ENCODE results near the gene ADAMTSL1.

ADAMTSL1 gene

DNA sequence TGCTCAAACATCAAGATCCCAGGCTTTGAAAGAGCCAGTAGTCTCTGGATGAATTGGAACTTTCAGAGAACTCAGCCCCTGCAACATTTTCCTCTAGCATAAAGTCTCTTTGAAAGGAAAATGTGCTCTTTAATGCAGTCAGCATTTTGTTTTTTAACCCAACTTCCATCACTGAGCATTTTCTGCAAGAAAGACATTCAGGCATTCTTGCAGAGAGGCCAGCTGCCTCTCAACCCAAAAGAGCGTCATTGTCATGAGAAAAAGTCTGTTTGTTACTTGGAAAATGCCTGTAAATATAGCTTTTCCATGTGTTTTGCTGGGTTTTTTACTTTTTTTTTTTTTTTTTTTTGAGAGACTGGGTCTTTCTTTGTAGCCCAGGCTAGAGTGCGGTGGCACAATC lies 225.0 kb downstream of the ADAMTSL1 start:
- no peak for DNase-seq (ENCODE audit: low spot score)

DNA sequence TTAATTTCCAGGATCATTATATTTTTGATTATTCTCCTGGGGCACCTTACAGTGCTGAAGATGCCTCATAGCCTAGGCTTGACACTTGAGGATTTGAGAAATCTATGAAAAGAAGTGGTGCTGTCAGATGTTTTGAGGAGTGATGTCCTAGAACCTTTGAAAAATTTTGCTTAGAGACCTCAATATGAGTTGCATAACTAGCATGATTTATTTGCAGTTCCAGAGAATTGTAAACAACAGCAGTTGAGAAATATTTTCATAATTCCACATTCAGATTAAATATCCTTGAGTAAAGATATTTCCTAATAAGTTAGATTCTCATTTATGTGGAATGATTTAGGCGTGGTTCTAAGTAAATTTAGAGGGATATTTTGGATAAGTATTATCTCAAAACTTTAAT lies 225.8 kb downstream of the ADAMTSL1 start:
- DNase-seq (ENCODE audit: low spot score): no peak

DNA sequence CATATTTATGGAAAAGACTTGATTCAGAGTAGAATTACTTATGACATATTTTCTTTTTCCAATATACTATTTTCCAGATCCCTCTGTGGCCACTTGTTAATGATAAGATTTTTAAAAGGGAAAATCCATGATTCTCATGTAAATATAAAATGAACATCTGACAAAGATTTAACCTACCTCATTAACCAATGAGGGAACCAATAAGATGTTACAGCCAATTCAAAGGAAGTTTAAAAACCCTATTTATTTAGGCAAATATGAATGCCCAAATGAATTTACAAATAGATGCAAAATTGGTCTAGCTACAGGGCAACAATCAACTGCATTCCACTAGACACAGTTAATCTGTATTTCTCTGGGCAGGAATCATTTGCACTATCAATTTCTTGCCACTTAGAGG lies 226.8 kb downstream of the ADAMTSL1 start:
- no peak for DNase-seq (ENCODE audit: low spot score)

DNA sequence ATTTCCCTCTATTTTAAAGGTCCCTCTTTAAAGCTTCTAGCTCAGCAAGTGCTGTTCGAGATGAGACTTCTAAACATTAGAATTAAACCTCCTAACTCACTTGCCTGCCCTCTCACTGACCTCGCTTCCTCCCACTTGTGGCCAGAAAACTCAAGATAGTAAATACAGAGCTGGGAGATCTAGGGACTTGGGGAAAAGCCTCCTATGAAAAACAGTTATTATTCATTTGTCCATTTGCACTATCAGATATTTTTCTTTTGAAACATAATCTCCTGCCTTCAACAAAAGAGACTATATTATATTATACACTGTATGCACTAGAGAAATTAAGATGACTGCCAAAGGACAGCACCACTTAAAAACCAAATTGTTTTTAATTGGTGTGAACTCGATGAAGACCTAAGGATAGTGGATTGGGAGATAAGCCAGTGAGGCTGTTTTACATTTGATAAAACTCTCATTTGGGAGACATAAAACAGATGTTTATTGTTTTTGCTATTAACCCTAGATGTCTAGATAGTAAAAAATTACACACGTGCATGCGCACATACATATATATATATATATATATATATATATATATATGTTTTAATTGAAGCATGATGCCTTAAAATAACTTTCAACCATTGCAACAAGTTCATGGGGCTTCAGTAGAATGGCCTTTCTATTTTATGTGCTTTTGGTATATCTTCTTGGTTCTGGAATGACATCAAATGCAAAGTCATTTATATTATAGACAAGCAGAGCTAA lies 229.4 kb downstream of the ADAMTSL1 start:
- no peak for DNase-seq (ENCODE audit: low spot score)

DNA sequence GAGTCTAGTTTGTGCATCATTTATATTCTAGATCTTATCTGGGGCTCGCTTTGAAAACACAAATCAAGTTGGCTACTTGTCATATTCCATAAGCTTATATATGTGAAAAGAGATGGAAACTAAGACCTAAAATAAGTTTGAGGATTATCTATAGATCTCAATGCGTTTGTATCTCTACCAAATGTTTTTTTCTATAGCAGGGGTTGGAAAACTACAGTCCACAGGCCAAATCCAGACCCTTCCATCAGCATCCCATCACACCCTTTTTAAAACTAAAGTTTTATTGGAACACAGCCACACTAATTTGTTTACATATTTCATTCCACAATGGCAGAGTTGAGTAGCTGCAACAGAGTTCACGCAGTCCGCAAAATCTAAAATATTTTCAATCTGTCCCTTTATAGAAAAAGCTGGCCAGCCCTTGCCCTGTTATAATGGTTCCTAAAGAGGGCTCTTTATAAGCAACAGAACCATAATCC lies 230.0 kb downstream of the ADAMTSL1 start:
- no peak for DNase-seq (ENCODE audit: low spot score)

DNA sequence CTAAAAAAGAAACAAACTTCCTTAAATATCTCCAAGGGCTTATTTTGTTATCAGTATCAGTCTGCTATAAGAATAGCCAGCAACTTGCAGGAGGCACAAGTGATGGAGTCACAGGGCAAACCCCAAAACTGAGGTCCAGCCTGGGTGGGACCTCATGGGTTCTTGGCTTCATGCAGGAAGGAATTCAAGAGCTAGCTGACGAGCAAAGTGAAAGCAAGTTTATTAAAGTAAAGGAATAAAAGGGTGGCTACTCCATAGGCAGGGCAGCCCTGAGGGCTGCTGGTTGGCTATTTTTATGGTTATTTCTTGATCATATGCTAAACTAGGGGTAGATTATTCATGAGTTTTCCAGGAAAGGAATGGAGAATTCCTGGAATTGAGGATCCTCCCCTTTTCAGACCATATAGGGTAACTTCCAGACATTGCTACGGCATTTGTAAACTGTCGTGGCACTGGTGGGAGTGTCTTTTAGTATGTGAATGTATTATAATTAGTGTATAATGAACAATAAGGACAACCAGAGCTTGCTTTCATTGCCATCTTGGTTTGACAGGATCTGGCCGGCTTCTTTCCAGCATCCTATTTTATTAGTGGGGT lies 231.9 kb downstream of the ADAMTSL1 start:
- DNase-seq (ENCODE audit: low spot score): no peak

DNA sequence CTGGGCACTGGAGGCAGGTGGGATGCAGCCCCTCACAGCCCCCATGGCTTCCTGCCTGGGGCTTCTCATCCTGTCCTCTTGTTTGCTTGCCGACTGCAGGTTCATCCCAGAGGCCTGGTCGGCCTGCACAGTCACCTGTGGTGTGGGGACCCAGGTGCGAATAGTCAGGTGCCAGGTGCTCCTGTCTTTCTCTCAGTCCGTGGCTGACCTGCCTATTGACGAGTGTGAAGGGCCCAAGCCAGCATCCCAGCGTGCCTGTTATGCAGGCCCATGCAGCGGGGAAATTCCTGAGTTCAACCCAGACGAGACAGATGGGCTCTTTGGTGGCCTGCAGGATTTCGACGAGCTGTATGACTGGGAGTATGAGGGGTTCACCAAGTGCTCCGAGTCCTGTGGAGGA lies 232.7 kb downstream of the ADAMTSL1 start:
- DNase-seq (ENCODE audit: low spot score): no peak

DNA sequence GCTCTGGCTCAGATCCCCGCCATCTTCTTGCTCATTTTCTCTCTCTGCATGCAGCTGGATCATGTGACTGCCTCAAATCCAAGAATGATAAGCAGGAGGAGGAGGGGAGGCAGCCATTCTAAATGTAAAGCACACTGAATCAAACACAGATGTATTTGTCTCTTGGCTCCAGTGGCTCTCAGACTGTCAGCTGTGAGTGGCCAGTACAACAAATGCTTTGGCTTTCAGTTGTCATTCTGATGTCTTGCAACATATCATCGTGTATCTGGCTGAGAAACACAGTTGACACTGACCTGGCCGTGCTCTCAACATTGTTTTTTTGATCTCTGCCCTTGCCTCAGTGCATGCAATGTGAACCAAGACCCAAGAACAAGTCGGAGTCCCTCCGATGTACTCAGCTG lies 233.1 kb downstream of the ADAMTSL1 start:
- no peak for DNase-seq (ENCODE audit: low spot score)

DNA sequence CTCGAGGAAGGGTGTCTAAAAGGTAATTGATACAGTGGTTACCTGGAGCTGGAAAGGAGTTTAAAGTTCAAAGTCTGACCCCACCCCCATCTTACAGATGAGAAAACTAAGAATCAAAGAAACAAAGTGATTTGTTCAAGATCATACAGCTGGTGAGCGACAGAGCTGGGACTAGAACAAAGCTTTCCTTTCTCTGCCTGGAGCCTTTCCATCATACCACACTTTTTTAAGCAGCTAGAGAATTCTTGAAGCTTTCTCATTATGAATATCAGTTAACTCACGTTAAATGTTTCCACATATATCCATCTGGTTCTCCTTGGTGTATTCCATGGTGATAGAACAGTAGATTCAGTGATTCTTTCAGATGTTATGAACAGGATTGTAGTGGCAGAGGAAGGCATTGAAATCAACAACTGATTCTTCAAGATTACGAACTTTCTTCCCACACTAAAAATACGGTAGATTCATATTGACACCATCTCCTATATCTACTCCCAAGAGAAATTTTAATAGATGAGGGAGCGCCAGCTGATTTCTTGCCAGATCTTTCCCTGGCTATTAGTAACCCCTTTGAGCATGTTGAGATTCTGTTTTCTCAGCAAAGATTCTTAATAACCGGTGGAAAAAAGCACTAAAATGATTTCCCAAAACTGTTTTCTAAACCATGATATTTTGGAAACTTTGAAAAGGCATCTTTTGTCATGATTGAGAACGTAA lies 233.7 kb downstream of the ADAMTSL1 start:
- no peak for DNase-seq (ENCODE audit: low spot score)

DNA sequence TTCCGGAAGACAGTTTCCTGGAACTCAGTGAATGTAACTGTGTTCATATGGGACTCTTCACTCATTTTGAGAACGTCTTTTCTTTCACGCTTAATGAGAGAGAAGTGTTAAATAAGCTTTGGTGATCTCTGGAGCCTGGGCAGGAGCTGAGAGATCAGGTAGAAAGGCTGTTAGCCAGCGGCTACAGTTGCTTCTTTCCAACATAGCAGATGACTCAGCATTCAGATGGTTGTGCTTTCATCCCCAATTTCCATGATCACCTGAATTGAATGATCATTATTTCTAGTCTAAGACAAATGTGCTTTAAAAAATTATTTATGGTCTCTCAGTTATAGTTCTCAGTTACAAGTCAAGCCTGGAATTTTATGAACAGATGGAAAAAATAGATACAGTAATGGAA lies 234.5 kb downstream of the ADAMTSL1 start:
- no peak for DNase-seq (ENCODE audit: low spot score)

DNA sequence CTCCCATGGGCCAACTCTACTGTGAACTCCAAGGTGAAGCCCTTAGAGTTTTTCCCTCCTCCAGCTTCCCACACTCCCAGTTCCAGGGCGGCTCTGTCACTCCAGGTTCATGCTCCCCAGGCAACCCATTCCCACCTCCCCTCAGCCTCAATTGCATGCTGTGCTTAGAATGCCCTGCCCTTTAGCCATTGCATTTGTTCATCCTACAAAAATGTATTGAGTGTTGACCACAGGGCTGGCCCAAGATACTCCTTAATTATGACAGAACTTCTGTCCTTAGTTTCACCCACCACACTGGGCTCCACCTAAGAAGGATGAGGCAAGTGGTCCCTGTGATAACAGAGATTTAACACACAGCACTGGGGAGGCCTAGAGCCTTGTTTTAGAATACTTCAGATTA lies 236.1 kb downstream of the ADAMTSL1 start:
- DNase-seq (ENCODE audit: low spot score): no peak

DNA sequence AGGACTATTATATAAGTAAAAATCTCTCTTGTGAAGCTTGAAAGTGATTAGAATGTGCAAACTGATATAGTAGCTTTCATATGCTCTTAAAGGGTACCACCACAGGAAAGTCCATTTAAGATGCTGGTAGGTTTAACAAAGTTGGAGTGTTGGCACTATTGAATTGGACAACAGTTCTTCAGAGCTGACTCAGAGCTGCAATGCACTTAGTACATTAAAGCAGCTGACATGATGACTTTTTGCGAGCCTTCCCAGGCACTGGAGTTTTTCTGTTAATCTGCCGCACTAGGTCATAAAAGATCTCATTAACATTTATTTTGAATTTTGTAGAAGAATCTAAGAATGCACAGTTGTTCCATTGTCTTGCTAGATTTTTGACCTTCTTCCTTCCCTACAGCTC lies 243.8 kb downstream of the ADAMTSL1 start:
- no peak for DNase-seq (ENCODE audit: low spot score)

DNA sequence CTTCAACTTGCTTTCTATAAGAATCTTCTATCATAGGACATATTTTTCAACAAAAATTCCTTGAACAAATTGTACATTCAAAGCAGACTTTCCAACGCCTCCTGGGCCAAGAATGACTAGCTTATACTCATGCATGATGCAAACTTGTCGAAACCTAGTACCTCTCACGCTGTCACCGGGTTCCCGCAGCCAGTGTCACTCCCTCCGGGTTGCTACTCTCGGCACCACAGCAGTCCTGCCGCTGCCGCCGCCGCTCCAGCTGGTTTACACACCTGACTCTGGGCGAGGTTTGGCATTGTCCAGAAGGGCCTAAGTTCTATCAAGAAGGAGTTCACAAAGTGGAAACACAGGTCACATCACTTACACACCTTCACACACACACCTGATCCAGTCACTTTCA lies 244.4 kb downstream of the ADAMTSL1 start:
- DNase-seq (ENCODE audit: low spot score): no peak

DNA sequence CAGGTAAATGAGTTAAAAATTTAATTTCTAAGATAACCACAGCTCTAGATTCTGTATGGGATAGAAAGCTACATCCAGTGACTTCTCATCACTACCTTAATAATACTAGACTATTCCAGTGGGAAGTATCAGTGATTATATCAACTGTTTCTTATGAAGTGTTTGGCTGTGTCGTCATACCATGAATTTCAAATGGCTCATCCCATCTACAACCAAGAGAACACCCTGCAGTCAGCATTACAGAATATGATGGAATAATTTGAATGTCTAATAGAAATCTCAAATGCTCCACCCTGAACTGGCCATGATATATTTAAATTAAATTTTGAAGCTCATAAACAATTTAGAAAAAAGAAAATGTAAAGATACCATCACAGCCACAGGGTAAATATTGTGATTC lies 245.0 kb downstream of the ADAMTSL1 start:
- no peak for DNase-seq (ENCODE audit: low spot score)

DNA sequence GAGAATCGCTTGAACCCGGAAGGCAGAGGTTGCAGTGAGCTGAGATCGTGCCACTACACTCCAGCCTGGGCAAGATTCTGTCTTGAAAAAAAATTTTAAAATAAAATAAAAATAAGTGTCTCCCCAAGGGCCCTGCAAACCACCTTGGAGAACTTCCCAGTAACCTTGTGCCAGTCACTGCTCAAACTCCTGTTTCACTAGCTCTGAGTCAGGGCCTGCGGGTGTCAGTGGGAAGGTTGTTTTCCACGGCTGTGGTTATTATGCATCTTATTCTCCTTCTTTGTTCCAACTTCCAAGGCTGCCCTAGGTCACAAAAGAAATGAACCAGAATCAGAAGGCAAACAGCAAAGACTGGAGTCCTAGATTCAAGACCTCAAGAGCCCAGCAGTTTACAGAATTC lies 246.7 kb downstream of the ADAMTSL1 start:
- no peak for DNase-seq (ENCODE audit: low spot score)

DNA sequence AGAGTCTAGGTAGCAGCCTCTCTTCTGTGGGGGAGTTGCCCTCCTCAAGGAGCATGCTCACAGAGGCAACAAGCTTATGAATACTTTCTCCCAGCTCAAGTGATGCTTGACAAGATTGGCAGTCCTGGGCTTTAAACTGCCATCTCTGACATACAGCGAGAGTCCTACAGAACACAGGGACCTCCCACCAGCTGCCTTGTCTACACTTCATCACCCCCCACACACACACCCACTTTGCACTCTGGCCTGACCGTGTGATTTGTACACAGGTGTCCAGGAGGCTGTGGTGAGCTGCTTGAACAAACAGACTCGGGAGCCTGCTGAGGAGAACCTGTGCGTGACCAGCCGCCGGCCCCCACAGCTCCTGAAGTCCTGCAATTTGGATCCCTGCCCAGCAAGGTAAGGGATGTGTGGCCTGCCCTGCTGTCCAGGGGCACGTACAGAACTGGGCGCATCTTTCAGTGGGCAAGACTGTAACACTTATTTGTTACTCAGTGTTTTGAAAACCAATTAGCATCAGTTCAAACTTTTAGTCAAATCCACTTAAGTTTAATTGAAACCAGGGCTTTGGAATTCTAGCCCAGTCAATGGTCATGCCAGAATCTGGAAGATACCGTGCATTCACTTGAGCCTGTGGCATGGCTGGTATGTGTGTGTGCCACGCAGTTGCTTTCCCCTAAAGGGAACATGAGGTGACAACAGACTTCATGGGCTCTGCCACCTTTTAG lies 247.5 kb downstream of the ADAMTSL1 start:
- peak; percentile 36 for DNase-seq (ENCODE audit: low spot score)

DNA sequence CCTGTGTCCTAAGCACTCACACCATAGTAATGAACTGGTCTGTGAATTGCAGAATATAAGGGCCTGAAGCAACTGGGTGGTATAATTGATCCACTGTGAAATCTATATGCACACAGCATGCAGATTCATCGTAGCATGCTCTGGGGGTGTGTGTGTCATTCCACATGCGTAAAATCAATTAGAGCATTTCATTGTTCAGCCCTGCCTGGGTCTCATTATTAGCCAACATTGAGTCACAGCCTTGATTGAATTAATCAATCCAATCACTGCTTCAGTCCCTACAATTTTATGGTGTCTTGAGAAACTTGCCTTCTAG lies 248.0 kb downstream of the ADAMTSL1 start:
- DNase-seq (ENCODE audit: low spot score): no peak

DNA sequence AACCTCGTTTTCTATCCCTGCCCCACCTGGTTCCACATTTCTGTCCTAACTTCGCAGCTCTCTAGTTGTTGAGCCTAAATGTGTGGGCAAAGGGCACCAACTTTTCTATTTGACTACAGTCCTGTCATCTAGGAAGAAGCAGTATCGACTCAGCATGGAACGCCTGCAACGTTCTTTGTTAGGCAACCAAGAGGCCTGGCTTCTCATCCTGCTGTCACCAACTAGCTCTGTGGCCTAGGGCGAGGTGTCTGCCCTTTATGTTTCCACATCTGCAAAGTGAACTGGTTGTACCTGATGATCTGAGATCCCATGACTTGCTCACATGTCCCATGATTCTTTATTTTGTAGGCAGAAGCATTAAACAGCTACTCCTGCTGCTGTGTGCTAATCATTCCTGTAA lies 248.9 kb downstream of the ADAMTSL1 start:
- no peak for DNase-seq (ENCODE audit: low spot score)

DNA sequence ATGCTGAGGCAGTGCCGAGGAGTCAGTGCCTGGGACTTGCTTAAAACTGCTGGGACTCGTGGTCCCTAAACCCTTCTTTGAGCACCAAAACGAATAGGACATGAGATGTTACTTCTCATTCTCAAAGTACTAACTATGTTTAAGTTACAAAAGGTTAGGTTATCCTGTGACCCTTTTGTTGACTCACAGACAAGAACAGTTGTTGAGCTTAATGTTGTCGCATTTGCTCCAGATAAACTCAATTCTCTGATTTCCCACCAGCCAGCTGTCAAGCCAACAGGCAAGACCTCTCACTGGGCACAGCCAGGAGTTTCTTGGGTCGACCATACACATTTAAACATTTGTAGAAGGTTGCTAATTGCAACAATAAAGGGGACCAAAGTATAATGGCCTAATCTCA lies 249.4 kb downstream of the ADAMTSL1 start:
- DNase-seq (ENCODE audit: low spot score): no peak

DNA sequence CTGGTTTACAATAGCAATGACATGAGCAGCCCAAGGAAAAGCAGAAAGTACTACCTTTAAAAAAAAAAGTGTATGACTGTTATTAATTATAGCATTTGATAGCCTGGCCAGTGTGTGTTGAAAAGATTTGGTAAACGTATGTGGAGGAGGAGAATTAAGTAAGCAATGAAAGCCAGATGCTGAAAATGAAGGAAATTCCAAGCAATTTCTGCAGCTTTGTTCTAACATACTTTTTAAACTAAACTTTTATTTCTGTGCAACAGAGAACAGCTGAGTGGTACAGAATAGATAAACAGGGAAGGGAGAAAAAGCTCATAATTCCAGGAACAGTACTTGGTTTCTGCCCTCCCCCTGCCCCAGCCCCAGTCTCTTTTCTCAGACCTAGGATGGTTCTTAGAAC lies 252.6 kb downstream of the ADAMTSL1 start:
- no peak for DNase-seq (ENCODE audit: low spot score)

DNA sequence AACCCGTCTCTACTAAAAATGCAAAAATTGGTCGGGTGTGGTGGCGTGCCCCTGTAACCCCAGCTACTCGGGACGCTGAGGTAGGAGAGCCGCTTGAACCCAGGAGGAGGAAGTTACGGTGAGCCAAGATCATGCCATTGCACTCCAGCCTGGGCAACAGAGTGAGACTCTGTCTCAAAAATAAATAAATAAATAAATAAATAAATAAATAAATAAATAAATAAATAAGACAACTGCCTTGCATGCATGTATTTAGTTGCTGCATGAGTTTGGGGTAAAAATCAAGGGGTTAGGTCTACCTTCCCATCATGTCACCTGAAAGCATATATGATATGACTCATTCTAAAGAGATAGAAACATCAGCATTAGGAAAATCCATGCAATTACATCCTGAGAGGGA lies 254.0 kb downstream of the ADAMTSL1 start:
- no peak for DNase-seq (ENCODE audit: low spot score)

DNA sequence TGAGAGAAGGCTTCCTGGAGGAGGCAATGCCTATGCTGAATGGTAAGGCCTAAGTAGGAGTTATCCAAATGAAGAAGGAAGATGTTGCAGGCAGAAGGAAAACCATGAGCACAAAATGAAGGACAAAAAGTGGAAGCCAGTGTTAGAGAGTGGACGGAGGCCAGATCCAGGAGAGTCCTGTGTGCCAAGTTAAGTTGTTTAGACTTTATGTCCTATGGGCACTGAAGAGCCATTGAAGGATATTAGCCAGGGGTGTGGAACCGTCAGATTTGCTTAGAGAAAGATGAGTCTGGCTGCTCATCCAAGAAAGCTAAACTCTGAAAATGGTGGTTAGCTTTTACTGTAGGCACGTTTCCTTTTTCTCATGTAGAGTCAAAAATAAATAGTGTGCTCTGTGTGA lies 254.7 kb downstream of the ADAMTSL1 start:
- DNase-seq (ENCODE audit: low spot score): no peak

DNA sequence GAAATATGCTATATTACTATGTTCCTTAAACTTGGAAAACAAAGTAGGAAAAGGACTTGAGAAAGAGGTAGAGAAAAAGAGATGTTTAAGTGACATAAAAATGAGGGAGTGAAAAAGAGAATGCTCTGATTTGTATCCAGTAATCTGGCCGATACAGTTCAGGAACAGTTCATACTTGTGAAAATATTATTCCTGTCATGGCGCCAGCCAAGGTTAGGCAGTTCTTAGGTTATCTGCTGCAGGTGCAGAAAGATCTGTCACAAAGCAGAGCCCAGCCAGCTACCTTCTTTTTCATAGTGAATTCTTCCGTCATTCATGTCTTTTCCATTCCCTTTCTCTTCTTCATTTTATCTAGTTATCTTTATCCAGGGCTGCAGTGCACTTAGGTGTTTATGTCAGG lies 256.3 kb downstream of the ADAMTSL1 start:
- no peak for DNase-seq (ENCODE audit: low spot score)

All from kidney tubule cell (primary cell).